Measurements from ENCODE around the gene CRTAP. TPM values are rescaled to one million over a fixed set of nuclear protein-coding genes. Genes with fewer than 3 reads are reported as not detected.
"Not testable (repeated sequence)": the region's sequence is repeated elsewhere in the genome, so short reads cannot be mapped to it uniquely, and the experiment has no call there.

Gene CRTAP
- total RNA-seq, 2 donors from 2014 or later: 419 to 454 TPM

DNA sequence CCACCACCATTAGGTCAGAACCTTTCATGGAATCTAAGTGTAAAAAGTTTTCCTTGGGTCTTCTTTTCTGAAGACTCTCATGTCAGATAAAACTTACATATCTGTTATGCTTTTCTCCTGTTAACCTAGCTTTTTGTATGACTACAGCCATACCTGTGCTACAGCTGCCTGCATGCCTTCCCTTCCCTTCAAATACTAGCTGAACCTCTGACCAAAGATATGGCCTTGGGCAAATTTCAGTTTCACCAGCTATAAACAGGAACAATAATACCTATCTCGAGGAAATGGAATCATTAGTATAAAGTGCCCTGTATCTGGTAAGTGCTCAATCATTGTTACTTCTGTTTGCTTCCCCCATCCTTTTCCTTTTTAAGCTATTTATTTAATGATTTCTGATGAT is 41.9 kb upstream of the CRTAP start:
- Histone ChIP-seq H3K27me3 (replicated peaks; ENCODE audit: insufficient read depth) (no peaks in the 10 kb centered on the region), H3K9me3 (no peaks in the 10 kb centered on the region), H3K27ac (no peak overlapping the region), H3K36me3 (peaks cover 12% of the 10 kb centered on the region), H3K4me3 (no peak overlapping the region), H3K4me1 (ENCODE audit: control insufficient read depth in 1 of 2, low read depth in 2 of 2) (no peaks in the 10 kb centered on the region)
- TF ChIP-seq CTCF (IDR thresholded peaks at IDR 0.05): no peak
- DNase-seq (ENCODE audit: low spot score) (no peak), ATAC-seq (ENCODE audit: insufficient number of reproducible peaks, low FRiP score, low read depth) (no peak)

DNA sequence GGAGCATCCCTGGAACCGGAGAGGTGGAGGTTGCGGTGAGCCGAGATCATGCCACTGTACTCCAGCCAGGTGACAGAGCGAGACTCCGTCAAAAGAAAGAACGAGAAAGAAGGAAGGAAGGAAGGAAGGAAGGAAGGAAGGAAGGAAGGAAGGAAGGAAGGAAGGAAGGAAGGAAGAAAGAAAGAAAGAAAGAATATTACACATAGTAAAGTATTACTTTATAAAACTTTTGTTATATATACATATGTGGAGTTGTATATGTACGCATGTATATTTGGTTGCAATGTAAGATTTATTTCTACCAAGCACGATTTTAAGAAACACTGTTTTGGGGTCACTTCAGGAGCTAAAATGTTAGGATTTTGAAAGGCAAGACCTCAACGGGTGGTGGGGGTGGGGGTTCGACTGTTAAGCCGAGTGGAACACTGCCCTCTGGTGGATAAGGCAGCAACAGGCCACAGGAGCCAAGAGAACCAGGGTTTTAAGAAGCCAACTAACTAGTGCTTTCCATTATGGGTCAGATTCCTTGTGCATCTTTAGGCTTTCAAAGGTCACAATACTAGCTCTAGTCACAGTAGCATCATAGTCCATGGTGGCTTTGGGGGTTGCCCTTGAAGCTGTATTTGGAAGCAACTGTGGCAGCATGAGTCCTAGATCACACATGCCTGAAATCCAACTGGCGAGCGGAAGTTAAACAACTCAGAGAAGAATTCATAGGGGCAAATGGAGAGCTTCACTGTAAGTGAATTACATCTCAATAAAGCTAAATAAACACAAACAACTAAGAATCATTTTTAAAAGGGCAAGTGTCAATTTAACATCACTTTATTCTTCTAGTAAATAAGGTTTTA is 39.4 kb upstream of the CRTAP start:
- Histone ChIP-seq H3K4me1 (ENCODE audit: control insufficient read depth in 1 of 2, low read depth in 2 of 2) (no peaks in the 10 kb centered on the region), H3K9me3 (no peaks in the 10 kb centered on the region), H3K27me3 (replicated peaks; ENCODE audit: insufficient read depth) (no peaks in the 10 kb centered on the region), H3K36me3 (peaks cover 6% of the 10 kb centered on the region), H3K4me3 (no peak overlapping the region), H3K27ac (no peak overlapping the region)
- DNase-seq (ENCODE audit: low spot score) (no peak), ATAC-seq (ENCODE audit: insufficient number of reproducible peaks, low FRiP score, low read depth) (no peak)
- TF ChIP-seq CTCF (IDR thresholded peaks at IDR 0.05): peak; percentile 72

- Histone ChIP-seq H3K9me3 (no peaks in the 10 kb centered on the region), H3K4me3 (no peak overlapping the region), H3K36me3 (peaks cover 6% of the 10 kb centered on the region), H3K27ac (peak overlapping the region in 1 of 2 donors; percentile 46), H3K4me1 (ENCODE audit: control insufficient read depth in 1 of 2, low read depth in 2 of 2) (no peaks in the 10 kb centered on the region), H3K27me3 (replicated peaks; ENCODE audit: insufficient read depth) (no peaks in the 10 kb centered on the region)
- no peak for TF ChIP-seq CTCF (IDR thresholded peaks at IDR 0.05)
- ATAC-seq (ENCODE audit: insufficient number of reproducible peaks, low FRiP score, low read depth): no peak
- no peak for DNase-seq (ENCODE audit: low spot score)
Measured at GRCh38 chr3:33075995-33076394, 37.8 kb upstream of the CRTAP start.

DNA sequence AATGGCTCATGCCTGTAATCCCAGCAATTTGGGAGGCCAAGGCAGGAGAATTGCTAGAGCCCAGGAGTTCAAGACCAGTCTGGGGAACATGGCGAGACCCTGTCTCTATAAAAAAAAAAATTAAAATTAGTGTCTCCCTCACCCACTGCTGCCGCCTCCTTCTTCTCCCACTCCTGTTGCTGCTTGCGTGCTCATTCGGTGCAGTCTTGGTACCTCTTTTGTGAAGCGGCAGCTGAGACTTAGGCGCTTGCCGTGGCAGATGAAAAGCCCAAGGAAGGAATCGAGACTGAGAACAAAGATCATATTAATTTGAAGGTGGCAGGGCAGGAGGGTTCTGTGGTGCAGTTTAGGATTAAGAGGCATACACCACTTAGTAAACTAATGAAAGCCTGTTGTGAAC is 36.9 kb upstream of the CRTAP start:
- Histone ChIP-seq H3K4me1 (ENCODE audit: control insufficient read depth in 1 of 2, low read depth in 2 of 2) (no peaks in the 10 kb centered on the region), H3K36me3 (peaks cover 2% of the 10 kb centered on the region), H3K4me3 (no peak overlapping the region), H3K27ac (no peak overlapping the region), H3K27me3 (replicated peaks; ENCODE audit: insufficient read depth) (no peaks in the 10 kb centered on the region), H3K9me3 (no peaks in the 10 kb centered on the region)
- DNase-seq (ENCODE audit: low spot score) (no peak), ATAC-seq (ENCODE audit: insufficient number of reproducible peaks, low FRiP score, low read depth) (no peak)
- TF ChIP-seq CTCF (IDR thresholded peaks at IDR 0.05): no peak

GRCh38 chr3:33077976-33078375 is 35.8 kb upstream of the CRTAP start:
- Histone ChIP-seq H3K4me1 (ENCODE audit: control insufficient read depth in 1 of 2, low read depth in 2 of 2) (no peaks in the 10 kb centered on the region), H3K27me3 (replicated peaks; ENCODE audit: insufficient read depth) (no peaks in the 10 kb centered on the region), H3K27ac (no peak overlapping the region), H3K9me3 (no peaks in the 10 kb centered on the region), H3K4me3 (no peak overlapping the region), H3K36me3 (no peaks in the 10 kb centered on the region)
- no peak for TF ChIP-seq CTCF (IDR thresholded peaks at IDR 0.05)
- DNase-seq (ENCODE audit: low spot score) (no peak), ATAC-seq (ENCODE audit: insufficient number of reproducible peaks, low FRiP score, low read depth) (no peak)

- H3K9me3 ChIP-seq; H3K4me3 ChIP-seq; H3K27ac ChIP-seq; ATAC-seq (ENCODE audit: insufficient number of reproducible peaks, low FRiP score, low read depth); DNase-seq (ENCODE audit: low spot score); H3K36me3 ChIP-seq; H3K4me1 ChIP-seq (ENCODE audit: control insufficient read depth in 1 of 2, low read depth in 2 of 2); H3K27me3 ChIP-seq (replicated peaks; ENCODE audit: insufficient read depth): not testable (repeated sequence)
Measured at GRCh38 chr3:33079813-33080212, 34.0 kb upstream of the CRTAP start.
